ENCODE measurements around the gene SSX3. TPM values are rescaled to one million over a fixed set of nuclear protein-coding genes. Genes with fewer than 3 reads are reported as not detected.
"Not testable (repeated sequence)": the region's sequence is repeated elsewhere in the genome, so short reads cannot be mapped to it uniquely, and the experiment has no call there.

SSX3 gene, protein sequence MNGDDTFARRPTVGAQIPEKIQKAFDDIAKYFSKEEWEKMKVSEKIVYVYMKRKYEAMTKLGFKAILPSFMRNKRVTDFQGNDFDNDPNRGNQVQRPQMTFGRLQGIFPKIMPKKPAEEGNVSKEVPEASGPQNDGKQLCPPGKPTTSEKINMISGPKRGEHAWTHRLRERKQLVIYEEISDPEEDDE
- total RNA-seq (2021; fragmentation: NEBNext Ultra II Directional; extraction: Animal tissue kit (Norgen Biotek cat#: 25700)): not detected in 2 replicates
- polyA plus RNA-seq (2011; rRNA removed): not detected in 2 replicates
- polyA plus RNA-seq (2011; cell fraction: cytosol; rRNA removed): not detected
- polyA plus RNA-seq (2011; cell fraction: nucleus; rRNA removed): not detected
- polyA plus RNA-seq (2012, experiment 1 of 2): not detected in 4 replicates
- not detected for polyA plus RNA-seq (2012, experiment 2 of 2)
- polyA plus RNA-seq (2013, experiment 1 of 2): 0.14 TPM
- polyA plus RNA-seq (2013, experiment 2 of 2): not detected
- not detected in 2 replicates for polyA minus RNA-seq (2011; rRNA and poly(A)+ RNA removed)
- polyA minus RNA-seq (2011; cell fraction: cytosol; rRNA and poly(A)+ RNA removed): not detected
- not detected for polyA minus RNA-seq (2011; cell fraction: nucleus; rRNA and poly(A)+ RNA removed)
- long read RNA-seq, experiment 1: 0 reads
- long read RNA-seq, experiment 2: 0 reads

- H3K9me3 ChIP-seq (ENCODE audit: insufficient read depth in 2 of 2, low read depth in 1 of 2, low read length in 1 of 2); H4K8ac ChIP-seq (ENCODE audit: extremely low read depth, insufficient read depth, low read length); H2BK15ac ChIP-seq (ENCODE audit: low read length); CTCF ChIA-PET (ENCODE audit: partially characterized antibody); FAIRE-seq; POLR2A ChIA-PET (ENCODE audit: partially characterized antibody); H3K18ac ChIP-seq (ENCODE audit: extremely low read depth, low read length); H3K4me3 ChIP-seq (ENCODE audit: extremely low read depth in 1 of 4, insufficient read depth in 2 of 4, low read depth in 3 of 4, low read length in 4 of 4); H3K4me2 ChIP-seq (ENCODE audit: insufficient read depth in 1 of 2, low read depth in 2 of 2, low read length in 2 of 2); H2AFZ ChIP-seq (ENCODE audit: low read length); H2BK12ac ChIP-seq (ENCODE audit: low read depth, low read length); H4K20me1 ChIP-seq (replicated peaks in 1 of 2; ENCODE audit: control insufficient read depth in 1 of 2, insufficient read depth in 2 of 2, low read length in 2 of 2); H3K79me1 ChIP-seq (ENCODE audit: low read depth, low read length); H3K36me3 ChIP-seq (ENCODE audit: control insufficient read depth in 2 of 4, insufficient read depth in 4 of 4, low read length in 3 of 4); H3K23ac ChIP-seq (ENCODE audit: insufficient read length); H3K27me3 ChIP-seq (replicated peaks in 1 of 4; ENCODE audit: control insufficient read depth in 3 of 4, extremely low read depth in 1 of 4, insufficient read depth in 3 of 4, low read length in 3 of 4); H2AK5ac ChIP-seq (ENCODE audit: low read depth, low read length); H3K79me2 ChIP-seq (ENCODE audit: control insufficient read depth in 1 of 2, insufficient read depth in 2 of 2, low read length in 2 of 2); H2BK5ac ChIP-seq (ENCODE audit: low read depth, low read length); H2BK120ac ChIP-seq (replicated peaks; ENCODE audit: low read depth, low read length); H2BK20ac ChIP-seq (ENCODE audit: low read length); H3K27ac ChIP-seq (ENCODE audit: low read depth, low read length); H3K14ac ChIP-seq (ENCODE audit: insufficient read length); H3K4ac ChIP-seq (replicated peaks; ENCODE audit: insufficient read length, low read depth, low read length); H3K9ac ChIP-seq (replicated peaks in 1 of 4; ENCODE audit: extremely low read depth in 1 of 4, low read depth in 3 of 4, low read length in 3 of 4); H4K91ac ChIP-seq (replicated peaks; ENCODE audit: insufficient read length, low read length); H4K5ac ChIP-seq (ENCODE audit: insufficient read length, low read depth, low read length); H3K4me1 ChIP-seq (replicated peaks in 1 of 4; ENCODE audit: control insufficient read depth in 3 of 4, insufficient read depth in 4 of 4, low read length in 3 of 4); DNase-seq (ENCODE audit: low read depth in 1 of 2, low spot score in 2 of 2); H3K56ac ChIP-seq (replicated peaks; ENCODE audit: insufficient read length, low read depth, low read length); H3K23me2 ChIP-seq (ENCODE audit: low read depth, low read length): not testable (repeated sequence)
- 88% methylated on average over 16 of the region's 19 CpGs; no CpG with 5 or more reads in 1 of the 2 experiments for WGBS, 2 experiments (ENCODE audit: extremely low coverage in 1 of 2, insufficient coverage in 1 of 2, insufficient read length in 1 of 2, insufficient replicate concordance in 2 of 2, low coverage in 1 of 2, low lambda C conversion rate in 2 of 2, missing lambda C conversion rate in 1 of 2)
These were observed at the start of gene SSX3 for GRCh38 chrX:48356315-48357094. Gene SSX3 (minus strand): TSS chrX:48356703. CDS start chrX:48355249, 1,454 bp downstream.

All from H1 (cell line).